Right kidney (tissue), 1 donor: ENCODE data around the gene RPAP3.

Experiments
- DNase-seq: peaks from one replicate; pipeline ENCODE4 v3.0.0-alpha.2; 2016

The RPAP3 gene

GRCh38 chr12:47721431-47721973 is 15.7 kb upstream of the RPAP3 start:
- no peak for DNase-seq

- DNase-seq: no peak
Measured at GRCh38 chr12:47718531-47718930, 12.7 kb upstream of the RPAP3 start.

GRCh38 chr12:47717443-47718193 is 11.8 kb upstream of the RPAP3 start:
- peak; percentile 59 for DNase-seq

- DNase-seq: no peak
Measured at GRCh38 chr12:47717046-47717442, 11.2 kb upstream of the RPAP3 start.

GRCh38 chr12:47715877-47716548 is 10.2 kb upstream of the RPAP3 start:
- DNase-seq: no peak

- peak; percentile 61 for DNase-seq
Measured at GRCh38 chr12:47715393-47715876, 9.6 kb upstream of the RPAP3 start.

GRCh38 chr12:47714826-47715386 is 9.1 kb upstream of the RPAP3 start:
- DNase-seq: no peak

- no peak for DNase-seq
Measured at GRCh38 chr12:47712171-47712570, 6.3 kb upstream of the RPAP3 start.

- DNase-seq: no peak
Measured at GRCh38 chr12:47711448-47711847, 5.6 kb upstream of the RPAP3 start.

GRCh38 chr12:47710278-47710677 is 4.4 kb upstream of the RPAP3 start:
- no peak for DNase-seq

- DNase-seq: no peak
Measured at GRCh38 chr12:47709671-47710070, 3.8 kb upstream of the RPAP3 start.

- DNase-seq: no peak
Measured at GRCh38 chr12:47709237-47709636, 3.4 kb upstream of the RPAP3 start.

GRCh38 chr12:47707905-47708543 is 2.2 kb upstream of the RPAP3 start:
- DNase-seq: no peak

GRCh38 chr12:47707355-47707754 is 1.5 kb upstream of the RPAP3 start:
- no peak for DNase-seq

GRCh38 chr12:47705229-47705565 is 633 bp downstream of the RPAP3 start:
- DNase-seq: no peak

GRCh38 chr12:47704719-47705118 is 1.1 kb downstream of the RPAP3 start:
- no peak for DNase-seq

- DNase-seq: no peak
Measured at GRCh38 chr12:47700263-47700662, 5.6 kb downstream of the RPAP3 start.

GRCh38 chr12:47698631-47699030 is 7.2 kb downstream of the RPAP3 start:
- DNase-seq: no peak

- no peak for DNase-seq
Measured at GRCh38 chr12:47698055-47698454, 7.8 kb downstream of the RPAP3 start.

- no peak for DNase-seq
Measured at GRCh38 chr12:47689215-47689614, 16.6 kb downstream of the RPAP3 start.

- DNase-seq: no peak
Measured at GRCh38 chr12:47687636-47688035, 18.2 kb downstream of the RPAP3 start.

GRCh38 chr12:47686645-47687240 is 19.1 kb downstream of the RPAP3 start:
- DNase-seq: peak; percentile 13

GRCh38 chr12:47679785-47680184 is 26.0 kb downstream of the RPAP3 start:
- no peak for DNase-seq
